PFSK-1 (cell line): ENCODE measurements around the gene PRKRIP1.

Source experiments
- FOXP2 ChIP-seq: optimal IDR thresholded peaks from 2 replicates; pipeline ENCODE3; 2011; ENCODE audit warnings: borderline replicate concordance, control low read depth, inconsistent platforms; ENCODE audit not compliant: insufficient read depth; ENCODE audit errors: extremely low read length, extremely low read depth
- POLR2AphosphoS5 ChIP-seq: IDR thresholded peaks from 2 replicates; pipeline ENCODE4 v1.6.1; 2012; ENCODE audit warnings: low read depth, mild to moderate bottlenecking, control low read depth, low read length, moderate library complexity
- SIN3A ChIP-seq: IDR thresholded peaks from 2 replicates; pipeline ENCODE4 v1.6.1; 2012; ENCODE audit warnings: mild to moderate bottlenecking, low read length, moderate library complexity, borderline replicate concordance; ENCODE audit not compliant: insufficient read depth
- TAF1 ChIP-seq: IDR thresholded peaks from 2 replicates; pipeline ENCODE4 v1.6.1; 2012; ENCODE audit warnings: low read length, control low read depth, borderline replicate concordance; ENCODE audit not compliant: insufficient read depth
- TF ChIP-seq, protein P1 (sequence below), 2 experiments: IDR thresholded peaks; 2 replicates each; pipeline versions ENCODE4 v1.6.1 to v1.8.0; 2011 to 2012; ENCODE audit warnings: low read depth in 2 of 2, low read length in 2 of 2, control low read depth in 1 of 2, inconsistent platforms in 1 of 2, mild to moderate bottlenecking in 1 of 2, moderate library complexity in 1 of 2; ENCODE audit not compliant: insufficient read depth in 1 of 2

PRKRIP1 gene

DNA sequence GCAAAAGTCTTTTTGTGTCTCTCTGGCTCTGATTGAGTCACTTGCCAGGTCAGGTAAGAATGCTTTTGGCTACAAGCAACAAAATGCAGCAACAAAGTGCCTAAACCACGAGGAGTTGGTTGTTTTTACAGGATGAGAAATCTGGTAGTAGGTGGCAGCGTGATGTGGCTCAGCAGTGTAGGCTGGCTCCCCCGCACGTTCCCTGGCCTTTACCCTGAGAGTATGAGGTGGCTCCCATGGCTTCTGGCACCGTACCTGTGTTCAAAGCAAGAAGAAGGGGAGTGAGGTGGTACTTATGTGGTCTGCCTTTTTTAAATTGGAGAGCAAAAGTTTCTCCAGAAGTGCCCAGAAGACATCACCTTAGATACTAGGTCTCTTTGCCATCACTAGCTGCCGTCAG, 11.7 kb downstream of the PRKRIP1 start:
- TF ChIP-seq TAF1 (no peak), SIN3A (no peak), POLR2AphosphoS5 (no peak)
- TF ChIP-seq, protein P1, sequence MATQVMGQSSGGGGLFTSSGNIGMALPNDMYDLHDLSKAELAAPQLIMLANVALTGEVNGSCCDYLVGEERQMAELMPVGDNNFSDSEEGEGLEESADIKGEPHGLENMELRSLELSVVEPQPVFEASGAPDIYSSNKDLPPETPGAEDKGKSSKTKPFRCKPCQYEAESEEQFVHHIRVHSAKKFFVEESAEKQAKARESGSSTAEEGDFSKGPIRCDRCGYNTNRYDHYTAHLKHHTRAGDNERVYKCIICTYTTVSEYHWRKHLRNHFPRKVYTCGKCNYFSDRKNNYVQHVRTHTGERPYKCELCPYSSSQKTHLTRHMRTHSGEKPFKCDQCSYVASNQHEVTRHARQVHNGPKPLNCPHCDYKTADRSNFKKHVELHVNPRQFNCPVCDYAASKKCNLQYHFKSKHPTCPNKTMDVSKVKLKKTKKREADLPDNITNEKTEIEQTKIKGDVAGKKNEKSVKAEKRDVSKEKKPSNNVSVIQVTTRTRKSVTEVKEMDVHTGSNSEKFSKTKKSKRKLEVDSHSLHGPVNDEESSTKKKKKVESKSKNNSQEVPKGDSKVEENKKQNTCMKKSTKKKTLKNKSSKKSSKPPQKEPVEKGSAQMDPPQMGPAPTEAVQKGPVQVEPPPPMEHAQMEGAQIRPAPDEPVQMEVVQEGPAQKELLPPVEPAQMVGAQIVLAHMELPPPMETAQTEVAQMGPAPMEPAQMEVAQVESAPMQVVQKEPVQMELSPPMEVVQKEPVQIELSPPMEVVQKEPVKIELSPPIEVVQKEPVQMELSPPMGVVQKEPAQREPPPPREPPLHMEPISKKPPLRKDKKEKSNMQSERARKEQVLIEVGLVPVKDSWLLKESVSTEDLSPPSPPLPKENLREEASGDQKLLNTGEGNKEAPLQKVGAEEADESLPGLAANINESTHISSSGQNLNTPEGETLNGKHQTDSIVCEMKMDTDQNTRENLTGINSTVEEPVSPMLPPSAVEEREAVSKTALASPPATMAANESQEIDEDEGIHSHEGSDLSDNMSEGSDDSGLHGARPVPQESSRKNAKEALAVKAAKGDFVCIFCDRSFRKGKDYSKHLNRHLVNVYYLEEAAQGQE (IDR thresholded peaks at IDR 0.05; ENCODE audit: insufficient read depth in 1 of 2, low read depth in 2 of 2, low read length in 2 of 2), result no peak

GRCh38 chr7:102409340-102409739, 13.2 kb downstream of the PRKRIP1 start:
- no peak for TF ChIP-seq FOXP2
- TF ChIP-seq TAF1, result no peak

DNA sequence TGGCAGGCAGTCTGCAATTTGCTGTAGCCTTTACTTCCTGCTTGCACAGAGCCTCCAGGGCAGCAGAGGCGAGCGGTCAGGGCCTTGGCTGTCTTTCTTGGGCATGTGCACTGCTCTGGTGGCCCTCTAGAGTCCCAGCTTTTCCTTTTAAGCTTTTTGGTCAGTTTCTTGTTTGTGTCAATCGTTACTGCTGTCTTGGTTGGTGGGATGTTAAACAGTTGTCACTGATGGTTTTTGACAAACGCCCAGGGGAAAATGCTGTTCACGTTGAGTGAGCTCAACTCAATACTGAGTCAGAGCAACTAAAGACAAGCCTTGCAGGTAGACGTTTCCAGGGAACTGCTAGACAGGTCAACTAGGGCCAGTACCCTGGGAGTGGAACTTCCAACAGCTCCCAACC, 14.0 kb downstream of the PRKRIP1 start:
- no peak for TF ChIP-seq FOXP2
- no peak for TF ChIP-seq SIN3A
- TF ChIP-seq, protein P1 (IDR thresholded peaks at IDR 0.05; ENCODE audit: insufficient read depth in 1 of 2, low read depth in 2 of 2, low read length in 2 of 2), result no peak
- no peak for TF ChIP-seq TAF1
- TF ChIP-seq POLR2AphosphoS5, result no peak

DNA sequence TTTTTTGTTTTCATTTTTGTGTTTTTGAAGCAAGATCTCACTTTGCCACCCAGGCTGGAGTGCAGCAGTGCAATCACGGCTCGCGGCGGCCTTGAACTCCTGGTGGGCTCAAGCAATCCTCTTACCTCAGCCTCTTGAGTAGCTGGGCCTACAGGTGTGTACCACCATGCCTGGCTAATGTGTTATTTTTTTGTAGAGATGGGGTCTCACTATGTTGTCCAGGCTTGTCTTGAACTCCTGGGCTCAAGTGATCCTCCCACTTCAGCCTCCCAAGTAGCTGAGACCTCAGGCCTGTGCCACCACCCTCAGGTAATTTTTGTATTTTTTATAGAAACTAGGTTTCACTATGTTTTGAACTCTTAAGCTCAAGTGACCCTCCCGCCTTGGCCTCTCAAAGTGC, 14.8 kb downstream of the PRKRIP1 start:
- TF ChIP-seq POLR2AphosphoS5 (no peak), SIN3A (no peak), FOXP2 (no peak), TAF1 (no peak)
- TF ChIP-seq, protein P1 (IDR thresholded peaks at IDR 0.05; ENCODE audit: insufficient read depth in 1 of 2, low read depth in 2 of 2, low read length in 2 of 2), result no peak

GRCh38 chr7:102412548-102412947, 16.4 kb downstream of the PRKRIP1 start:
- TF ChIP-seq, protein P1 (IDR thresholded peaks at IDR 0.05; ENCODE audit: insufficient read depth in 1 of 2, low read depth in 2 of 2, low read length in 2 of 2), result no peak
- TF ChIP-seq TAF1, result no peak

DNA sequence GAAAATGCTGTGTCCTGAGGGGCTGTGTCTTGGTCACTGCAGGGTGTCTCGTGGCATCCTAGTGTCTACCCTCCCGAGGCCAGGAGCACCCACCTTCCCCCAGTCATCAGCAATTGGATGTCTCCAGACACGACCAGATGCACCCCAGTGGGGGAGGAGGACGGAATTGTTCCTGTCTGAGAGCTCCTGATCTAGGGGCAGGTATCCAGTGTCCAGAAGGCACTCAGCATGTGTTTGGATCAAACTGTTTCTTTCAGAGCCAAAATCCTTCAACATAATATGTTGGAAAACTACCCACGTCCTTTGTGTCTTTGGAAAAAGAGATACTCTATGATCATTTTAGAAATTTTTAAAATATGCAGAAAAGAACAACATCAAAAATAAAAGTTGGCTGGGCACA, 16.9 kb downstream of the PRKRIP1 start:
- TF ChIP-seq, protein P1 (IDR thresholded peaks at IDR 0.05; ENCODE audit: insufficient read depth in 1 of 2, low read depth in 2 of 2, low read length in 2 of 2), result no peak
